HUES64 (cell line): ENCODE results near the gene RTCA.
"Not testable (repeated sequence)": the region's sequence is repeated elsewhere in the genome, so short reads cannot be mapped to it uniquely, and the experiment has no call there.

Source experiments
- H3K27ac ChIP-seq: 2 replicates; pipeline ENCODE4 v1.7.0; 2013; ENCODE audit warnings: low read depth, low read length, inconsistent platforms
- H3K27me3 ChIP-seq: 2 replicates; pipeline ENCODE4 v1.6.1; 2013; ENCODE audit warnings: mild to moderate bottlenecking, low read length; ENCODE audit not compliant: insufficient read depth
- H3K36me3 ChIP-seq: 2 replicates; pipeline ENCODE4 v1.6.1; 2013; ENCODE audit warnings: mild to moderate bottlenecking, low read length; ENCODE audit not compliant: insufficient read depth
- H3K4me1 ChIP-seq: 2 replicates; pipeline ENCODE4 v1.6.1; 2013; ENCODE audit warnings: mild to moderate bottlenecking, low read length, moderate library complexity; ENCODE audit not compliant: insufficient read depth
- H3K4me3 ChIP-seq: 2 replicates; pipeline ENCODE4 v1.5.1; 2013; ENCODE audit warnings: mild to moderate bottlenecking, low read length, moderate library complexity
- H3K9ac ChIP-seq: 2 replicates; pipeline ENCODE4 v1.6.1; 2013; ENCODE audit warnings: mild to moderate bottlenecking, low read depth, low read length
- H3K9me3 ChIP-seq: 2 replicates; pipeline ENCODE4 v1.6.1; 2013; ENCODE audit warnings: low read depth, low read length; ENCODE audit not compliant: insufficient read depth
- WGBS: fragments of 150-250, 120-280 bp; methylation state at CpG from one replicate; pipeline ENCODE4 v1.1.7; 2013; ENCODE audit warnings: missing lambda C conversion rate; 5-methylcytosine and 5-hydroxymethylcytosine counted together

The RTCA gene

DNA sequence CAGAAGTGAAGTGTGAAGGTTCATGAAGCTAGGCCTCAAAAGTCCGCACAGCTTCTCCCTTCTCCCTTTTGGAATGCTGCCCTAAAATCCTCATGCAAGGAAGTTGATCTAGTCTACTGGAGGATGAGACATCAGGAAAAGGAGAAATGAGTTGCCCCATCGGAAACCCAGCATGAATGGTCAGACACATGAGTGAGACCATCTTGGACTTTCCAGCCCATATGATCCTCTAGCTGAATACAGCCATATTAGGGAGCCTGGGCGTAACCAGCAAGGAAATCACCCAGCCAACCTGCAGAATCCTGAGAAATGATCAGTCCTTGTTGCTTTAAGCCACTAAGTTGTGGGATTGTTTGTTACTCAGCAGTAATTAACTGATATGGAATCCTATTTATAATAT lies 28.9 kb upstream of the RTCA start:
- Histone ChIP-seq H3K9ac (no peak overlapping the region), H3K4me1 (no peaks in the 10 kb centered on the region), H3K4me3 (no peak overlapping the region), H3K36me3 (peaks cover 71% of the 10 kb centered on the region), H3K27ac (no peak overlapping the region), H3K27me3 (no peaks in the 10 kb centered on the region), H3K9me3 (no peaks in the 10 kb centered on the region)
- WGBS, result 89% methylated on average over 3 of the region's 3 CpGs

DNA sequence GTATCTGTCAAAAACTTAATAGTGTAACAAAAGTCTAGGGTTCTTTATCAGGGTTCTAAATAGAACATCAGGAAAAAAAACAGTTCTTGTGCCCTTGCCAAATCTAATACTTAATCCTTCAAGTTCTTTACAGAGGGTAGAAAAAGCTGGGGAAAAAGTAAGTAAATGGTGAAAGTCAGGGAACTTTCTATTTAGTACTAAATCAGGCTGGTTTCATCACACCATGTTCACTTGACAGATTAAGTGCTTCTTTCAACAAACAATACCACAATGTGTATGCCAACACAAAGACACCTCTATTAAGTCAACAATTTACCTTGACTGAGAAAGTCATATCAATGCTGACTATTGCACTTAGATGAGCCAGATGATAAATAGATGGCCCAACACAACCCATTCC lies 26.1 kb upstream of the RTCA start:
- Histone ChIP-seq H3K9me3 (no peaks in the 10 kb centered on the region), H3K4me1 (no peaks in the 10 kb centered on the region), H3K27me3 (no peaks in the 10 kb centered on the region), H3K4me3 (no peak overlapping the region), H3K27ac (no peak overlapping the region), H3K9ac (no peak overlapping the region), H3K36me3 (peaks cover 42% of the 10 kb centered on the region)

DNA sequence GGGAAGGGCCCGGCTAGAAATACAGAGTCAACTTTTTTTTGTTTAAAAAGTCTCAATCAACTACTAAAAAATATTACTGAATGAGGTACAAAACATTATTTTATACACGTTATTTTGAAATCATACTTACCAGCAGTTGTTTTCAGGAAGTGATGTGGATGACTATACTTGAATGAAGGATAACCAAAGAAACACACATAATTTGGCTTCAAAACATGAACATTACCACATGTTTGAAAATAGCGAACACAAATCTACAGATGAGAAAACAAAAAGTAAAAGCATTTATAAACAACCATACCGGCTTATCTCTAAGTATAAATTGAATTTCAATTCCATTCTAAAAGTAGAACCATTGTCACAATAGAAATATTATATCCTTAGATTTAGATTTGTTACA lies 25.4 kb upstream of the RTCA start:
- 84% methylated on average over 2 of the region's 4 CpGs for WGBS

DNA sequence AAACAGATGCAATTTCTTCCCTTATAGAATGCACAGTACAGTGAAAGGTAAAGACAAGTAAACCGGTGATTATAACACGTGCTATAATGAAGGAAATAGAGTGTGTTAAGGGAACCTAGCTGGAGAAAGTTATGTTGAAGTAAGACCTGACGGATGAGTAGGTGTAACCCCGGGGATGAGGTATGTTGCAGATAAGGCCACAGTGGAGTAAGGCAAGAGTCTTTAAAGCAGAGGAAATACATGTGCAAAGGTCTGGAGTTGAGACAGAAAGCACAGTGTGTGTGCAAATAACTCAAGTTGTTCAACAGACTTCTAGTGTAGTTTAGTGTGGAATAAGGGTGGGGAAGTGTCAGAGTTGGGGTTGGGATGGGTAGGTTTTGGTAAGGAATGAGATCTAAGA lies 19.3 kb upstream of the RTCA start:
- peaks cover 9% of the 10 kb centered on the region; the same call in 1 of the 2 replicates for H3K4me1 ChIP-seq
- H3K9me3 ChIP-seq, result no peaks in the 10 kb centered on the region
- H3K27ac ChIP-seq, result no peak overlapping the region
- no peaks in the 10 kb centered on the region for H3K27me3 ChIP-seq
- no peaks in the 10 kb centered on the region; the same call in 1 of the 2 replicates for H3K36me3 ChIP-seq
- H3K9ac ChIP-seq, result no peak overlapping the region
- no peak overlapping the region for H3K4me3 ChIP-seq
- 90% methylated on average over 4 of the region's 4 CpGs for WGBS

More for the DNA sequence above, 25.4 kb upstream of the RTCA start:
- no peak overlapping the region for H3K4me3 ChIP-seq
- no peaks in the 10 kb centered on the region for H3K27me3 ChIP-seq
- H3K9me3 ChIP-seq, result no peaks in the 10 kb centered on the region
- no peak overlapping the region for H3K27ac ChIP-seq
- H3K36me3 ChIP-seq, result peaks cover 36% of the 10 kb centered on the region
- no peak overlapping the region for H3K9ac ChIP-seq
- no peaks in the 10 kb centered on the region for H3K4me1 ChIP-seq

DNA sequence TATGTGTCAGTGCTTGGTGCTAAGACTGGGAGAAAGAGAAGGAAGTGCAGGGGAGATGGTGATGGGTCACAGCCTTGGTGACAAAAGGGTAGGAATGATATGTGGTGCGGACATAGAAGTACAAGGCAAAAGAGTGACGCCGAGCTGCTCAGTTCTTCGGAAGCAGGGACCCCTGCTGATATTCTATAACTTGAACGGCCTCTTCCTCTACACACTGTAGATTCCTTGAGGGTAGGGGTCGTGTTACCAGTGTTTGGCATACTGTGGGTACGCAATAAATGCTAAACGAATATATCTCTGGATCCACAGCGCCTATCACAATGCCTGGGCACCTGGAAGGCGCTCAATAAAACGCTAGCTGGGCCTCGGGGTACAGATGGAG lies 16.9 kb upstream of the RTCA start:
- WGBS, result 1% methylated on average over 12 of the region's 12 CpGs
- Histone ChIP-seq H3K4me1 (peaks cover 12% of the 10 kb centered on the region; the same call in 1 of the 2 replicates), H3K9ac (peak overlapping the region; percentile 95), H3K9me3 (no peaks in the 10 kb centered on the region), H3K36me3 (no peaks in the 10 kb centered on the region; the same call in 1 of the 2 replicates), H3K27ac (peak overlapping the region; percentile 85), H3K27me3 (no peaks in the 10 kb centered on the region), H3K4me3 (peak overlapping the region; percentile 96)

DNA sequence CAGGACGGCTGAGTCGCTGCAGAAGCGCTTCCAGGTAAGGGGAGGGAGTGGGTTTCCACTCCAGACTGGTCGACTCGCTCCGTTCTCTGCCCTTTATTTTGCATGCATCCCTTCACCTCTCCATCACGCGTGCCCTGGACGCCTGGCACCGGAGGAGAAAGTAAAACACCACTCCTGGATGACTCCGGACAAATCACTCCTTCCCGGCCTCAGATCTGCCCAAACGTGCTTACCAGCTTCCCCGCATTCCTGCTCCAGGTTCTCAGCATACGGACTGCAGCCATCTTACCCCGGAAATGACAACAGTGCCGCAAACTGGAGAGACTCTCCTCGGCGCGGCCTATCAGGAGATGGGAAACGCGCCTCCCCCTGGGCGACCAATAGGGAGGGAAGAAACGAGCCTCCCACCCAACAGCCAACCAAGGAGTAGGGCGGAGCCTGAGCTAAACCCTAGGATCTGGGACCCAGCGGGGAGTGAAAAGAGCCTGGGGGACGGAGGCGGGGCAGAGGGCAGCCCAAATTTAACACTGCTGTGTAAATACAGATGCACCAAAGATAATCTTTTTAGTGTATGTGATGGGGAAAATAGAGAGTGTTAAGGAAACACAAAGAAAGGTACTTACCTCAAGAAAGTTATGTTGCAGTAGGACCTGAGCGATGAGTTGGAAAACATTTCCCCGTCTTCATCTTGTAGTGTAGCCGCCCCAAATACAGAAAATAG lies 16.3 kb upstream of the RTCA start, which contains the start of gene DBT:
Gene DBT, minus strand, starts transcription at position 298 of the 721 bp plus-strand sequence. Its CDS starts 14 bp downstream, at position 284.
- Histone ChIP-seq H3K4me3 (peak within 1 kb of the TSS; percentile 96), H3K9me3 (no peaks in the 10 kb centered on the region), H3K27ac (peak within 1 kb of the TSS; percentile 85), H3K9ac (peak within 1 kb of the TSS; percentile 95), H3K36me3 (no peaks in the 10 kb centered on the region; the same call in 1 of the 2 replicates), H3K27me3 (no peaks in the 10 kb centered on the region), H3K4me1 (peaks cover 12% of the 10 kb centered on the region; the same call in 1 of the 2 replicates)
- 4% methylated on average over 30 of the region's 31 CpGs for WGBS

DNA sequence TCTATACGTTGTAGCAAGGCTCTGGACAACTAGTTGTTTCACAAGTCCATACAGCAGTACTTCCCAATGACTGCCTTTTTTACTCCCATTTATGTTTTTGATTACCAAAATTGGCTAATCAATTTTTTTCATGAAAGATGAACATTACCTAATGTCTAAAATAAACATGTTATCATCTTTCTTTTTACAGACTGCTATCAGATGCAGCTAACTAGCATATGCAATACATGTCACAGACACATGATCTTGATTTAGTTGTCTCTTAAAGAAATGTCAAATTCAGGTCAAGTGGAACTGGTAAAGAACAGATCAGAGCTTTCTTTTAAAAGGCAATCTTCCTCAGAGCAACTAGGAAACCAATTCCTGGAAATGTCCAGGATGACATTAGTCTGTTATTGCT lies 15.8 kb upstream of the RTCA start:
- peak overlapping the region; percentile 10; the same call in 1 of the 2 replicates for H3K9ac ChIP-seq
- H3K36me3 ChIP-seq, result no peaks in the 10 kb centered on the region; the same call in 1 of the 2 replicates
- H3K4me1 ChIP-seq, result peaks cover 12% of the 10 kb centered on the region; the same call in 1 of the 2 replicates
- H3K27ac ChIP-seq, result no peak overlapping the region
- no peaks in the 10 kb centered on the region for H3K27me3 ChIP-seq
- H3K4me3 ChIP-seq, result peak overlapping the region; percentile 96
- no peaks in the 10 kb centered on the region for H3K9me3 ChIP-seq
- 11% methylated on average over 1 of the region's 1 CpG for WGBS

DNA sequence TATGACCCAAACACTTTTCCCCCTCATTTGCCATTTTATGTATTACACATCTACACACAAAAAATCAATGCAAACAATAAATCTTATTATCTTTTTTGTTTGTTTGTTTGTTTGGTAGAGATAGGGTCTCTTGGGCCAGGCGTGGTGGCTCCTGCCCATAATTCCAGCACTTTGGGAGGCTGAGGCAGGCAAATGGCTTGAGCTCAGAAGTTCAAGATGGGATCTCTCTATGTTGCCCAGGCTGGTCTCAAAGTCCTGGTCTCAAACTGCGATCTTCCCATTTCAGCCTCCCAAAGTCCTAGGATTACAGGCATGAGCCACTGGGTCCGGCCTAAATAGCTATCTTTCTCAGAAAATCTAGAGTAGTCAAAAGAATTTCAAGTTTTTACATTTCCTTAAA lies 15.2 kb upstream of the RTCA start:
- Histone ChIP-seq H3K27me3 (no peaks in the 10 kb centered on the region), H3K27ac (no peak overlapping the region), H3K9me3 (no peaks in the 10 kb centered on the region), H3K36me3 (no peaks in the 10 kb centered on the region; the same call in 1 of the 2 replicates), H3K4me1 (peaks cover 12% of the 10 kb centered on the region; the same call in 1 of the 2 replicates), H3K4me3 (no peak overlapping the region), H3K9ac (no peak overlapping the region)
- 98% methylated on average over 3 of the region's 3 CpGs for WGBS

DNA sequence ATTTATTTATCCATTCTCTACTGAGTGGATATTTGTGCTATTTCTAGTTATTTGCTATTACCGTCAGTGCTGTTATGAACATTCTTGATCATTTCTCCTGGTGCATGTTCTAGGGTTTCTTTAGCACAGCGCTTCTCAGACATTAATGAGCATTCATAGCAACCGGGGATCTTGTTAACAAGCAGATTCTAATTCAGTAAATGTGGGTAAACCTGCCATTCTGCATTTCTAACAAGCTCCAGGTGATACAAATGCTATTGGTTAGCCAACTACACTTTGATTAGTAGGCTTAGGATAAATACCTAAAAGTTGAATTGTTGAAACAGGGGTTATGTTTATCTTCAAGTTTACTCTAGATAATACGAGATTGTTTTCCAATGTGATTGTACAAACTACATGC lies 13.1 kb upstream of the RTCA start:
- Histone ChIP-seq H3K9ac (no peak overlapping the region), H3K9me3 (no peaks in the 10 kb centered on the region), H3K27me3 (no peaks in the 10 kb centered on the region), H3K4me1 (peaks cover 12% of the 10 kb centered on the region; the same call in 1 of the 2 replicates), H3K27ac (no peak overlapping the region), H3K4me3 (no peak overlapping the region), H3K36me3 (no peaks in the 10 kb centered on the region)
- WGBS, result 89% methylated on average over 4 of the region's 4 CpGs

DNA sequence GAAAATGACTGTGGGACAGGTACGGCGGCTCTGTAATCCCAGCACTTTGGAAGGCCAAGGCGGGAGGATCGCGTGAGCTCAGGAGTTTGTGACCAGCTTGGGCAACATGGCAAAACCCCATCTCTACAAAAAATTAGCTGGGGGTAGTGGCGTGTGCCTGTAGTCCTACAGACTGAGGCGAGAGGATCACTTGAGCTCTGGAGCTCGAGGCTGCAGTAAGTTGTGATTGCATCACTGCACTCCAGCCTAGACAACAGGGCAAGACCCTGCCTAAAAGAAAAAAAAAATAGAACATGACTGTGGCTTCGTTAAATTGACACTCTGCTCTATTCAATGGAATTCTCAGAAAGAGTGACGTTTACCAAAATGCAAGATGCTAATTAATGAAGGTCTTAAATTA lies 12.5 kb upstream of the RTCA start:
- H3K4me1 ChIP-seq, result peaks cover 11% of the 10 kb centered on the region; the same call in 1 of the 2 replicates
- H3K9ac ChIP-seq, result no peak overlapping the region
- WGBS, result 71% methylated on average over 10 of the region's 10 CpGs
- H3K27me3 ChIP-seq, result no peaks in the 10 kb centered on the region
- no peaks in the 10 kb centered on the region for H3K9me3 ChIP-seq
- H3K4me3 ChIP-seq, result no peak overlapping the region
- H3K27ac ChIP-seq, result no peak overlapping the region
- H3K36me3 ChIP-seq, result no peaks in the 10 kb centered on the region

DNA sequence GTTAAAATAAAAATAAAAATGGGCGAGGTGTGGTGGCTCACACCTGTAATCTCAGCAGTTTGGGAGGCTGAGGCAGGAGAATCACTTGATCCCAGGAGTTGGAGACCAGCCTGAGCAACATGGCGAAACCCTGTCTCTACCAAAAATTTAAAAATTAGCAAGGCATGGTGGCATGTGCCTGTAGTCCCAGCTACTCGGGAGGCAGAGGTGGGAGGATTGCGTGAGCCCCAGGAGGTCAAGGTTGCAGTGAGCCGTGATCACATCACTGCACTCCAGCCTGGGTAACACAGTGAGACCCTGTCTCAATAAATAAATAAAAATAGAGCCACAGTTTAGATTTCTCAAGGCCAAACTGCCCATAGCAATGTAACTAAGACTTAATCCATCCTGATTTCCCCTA lies 9.7 kb upstream of the RTCA start:
- WGBS, result 91% methylated on average over 5 of the region's 5 CpGs
- not testable (repeated sequence) for H3K27me3 ChIP-seq, H3K9me3 ChIP-seq

More for the DNA sequence above, 9.7 kb upstream of the RTCA start:
- not testable (repeated sequence) for H3K4me3 ChIP-seq, H3K27ac ChIP-seq, H3K4me1 ChIP-seq, H3K36me3 ChIP-seq, H3K9ac ChIP-seq
